ENCODE data around the gene NEU1. TPM values are rescaled to one million over a fixed set of nuclear protein-coding genes. Genes with fewer than 3 reads are reported as not detected.
"Not testable (repeated sequence)": the region's sequence is repeated elsewhere in the genome, so short reads cannot be mapped to it uniquely, and the experiment has no call there.

NEU1 gene
- polyA plus RNA-seq, 1 donor from 2014 or later = 25.0 TPM

DNA sequence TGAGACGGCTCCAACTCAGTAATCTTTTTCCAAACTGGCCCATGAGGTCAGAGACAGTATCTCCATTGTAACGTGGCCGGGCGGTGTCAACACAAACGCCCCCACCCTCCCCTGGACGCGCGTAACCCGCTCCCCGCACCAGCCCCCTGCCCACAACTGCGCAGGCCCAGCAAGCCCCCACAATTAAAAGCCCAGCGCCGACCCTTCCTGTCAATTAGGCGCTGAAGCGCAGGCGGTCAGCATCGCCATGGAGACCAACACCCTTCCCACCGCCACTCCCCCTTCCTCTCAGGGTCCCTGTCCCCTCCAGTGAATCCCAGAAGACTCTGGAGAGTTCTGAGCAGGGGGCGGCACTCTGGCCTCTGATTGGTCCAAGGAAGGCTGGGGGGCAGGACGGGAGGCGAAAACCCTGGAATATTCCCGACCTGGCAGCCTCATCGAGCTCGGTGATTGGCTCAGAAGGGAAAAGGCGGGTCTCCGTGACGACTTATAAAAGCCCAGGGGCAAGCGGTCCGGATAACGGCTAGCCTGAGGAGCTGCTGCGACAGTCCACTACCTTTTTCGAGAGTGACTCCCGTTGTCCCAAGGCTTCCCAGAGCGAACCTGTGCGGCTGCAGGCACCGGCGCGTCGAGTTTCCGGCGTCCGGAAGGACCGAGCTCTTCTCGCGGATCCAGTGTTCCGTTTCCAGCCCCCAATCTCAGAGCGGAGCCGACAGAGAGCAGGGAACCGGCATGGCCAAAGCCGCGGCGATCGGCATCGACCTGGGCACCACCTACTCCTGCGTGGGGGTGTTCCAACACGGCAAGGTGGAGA, 47.4 kb downstream of the NEU1 start, which contains the start of the genes HSPA1A and HSPA1L:
Gene HSPA1A (plus strand): TSS at position 519 of the 814 bp plus-strand sequence. CDS start 214 bp downstream, at position 733.
Gene HSPA1L (minus strand): TSS at position 259 of the 814 bp plus-strand sequence. CDS start 3,311 bp downstream, outside the sequence.
- no peaks in the 10 kb centered on the region for H3K9me3 Mint-ChIP-seq

DNA sequence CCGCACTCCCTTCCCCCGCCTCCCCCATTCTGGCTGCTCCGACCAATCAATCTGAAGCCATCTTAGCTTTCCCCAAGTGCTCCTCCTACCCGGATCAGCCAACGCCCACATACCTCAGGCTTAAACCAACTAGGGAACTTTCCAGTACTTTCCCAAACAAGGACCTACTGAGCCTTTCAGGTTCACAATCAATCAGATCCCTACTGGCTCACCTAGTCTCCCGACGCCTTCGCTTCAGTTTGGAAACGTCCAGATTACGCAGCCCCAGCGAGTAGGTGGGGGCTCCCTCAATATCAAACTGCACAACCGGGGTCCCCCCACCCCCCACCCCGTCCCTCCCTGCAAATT, 48.0 kb downstream of the NEU1 start:
- Mint-ChIP-seq H3K27me3 (no peaks in the 10 kb centered on the region), H3K9me3 (no peaks in the 10 kb centered on the region), H3K36me3 (peaks cover 3% of the 10 kb centered on the region), H3K4me3 (peak overlapping the region; percentile 92 to 98 (median 94)), H3K27ac (peak overlapping the region; percentile 83 to 96 (median 91)), H3K4me1 (peaks cover 22 to 27% (median 24%) of the 10 kb centered on the region in 3 donors)

More for the DNA sequence above, 47.4 kb downstream of the NEU1 start, which contains the start of the genes HSPA1A and HSPA1L:
- Mint-ChIP-seq H3K4me1 (peaks cover 22 to 27% (median 24%) of the 10 kb centered on the region in 3 donors), H3K27me3 (no peaks in the 10 kb centered on the region), H3K36me3 (peaks cover 1% of the 10 kb centered on the region), H3K4me3 (peak within 1 kb of the TSS; percentile 92 to 98 (median 94)), H3K27ac (peak within 1 kb of the TSS; percentile 91 to 96 (median 93))

DNA sequence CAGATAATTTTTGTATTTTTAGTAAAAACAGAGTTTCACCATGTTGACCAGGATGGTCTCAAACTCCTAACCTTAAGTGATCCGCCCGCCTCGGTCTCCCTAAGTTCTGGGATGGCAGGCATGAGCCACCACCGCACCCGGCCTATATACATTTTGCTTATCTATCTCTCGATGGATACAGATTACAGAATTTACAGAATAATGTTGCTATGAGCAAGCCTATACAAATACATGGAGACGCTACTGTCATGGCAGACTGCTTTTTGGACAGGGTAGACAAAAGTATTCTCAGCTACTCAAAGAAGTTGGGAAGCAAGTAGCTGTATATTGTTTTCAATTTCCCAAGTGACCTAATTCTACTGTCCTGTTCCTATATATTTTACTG, 49.2 kb downstream of the NEU1 start:
- Mint-ChIP-seq H3K4me3 (peak overlapping the region; percentile 78 to 93 (median 83)), H3K27me3 (no peaks in the 10 kb centered on the region), H3K9me3 (no peaks in the 10 kb centered on the region), H3K4me1 (peaks cover 22 to 24% (median 23%) of the 10 kb centered on the region in 3 donors), H3K27ac (peak overlapping the region in 1 of 3 donors; percentile 96), H3K36me3 (peaks cover 3% of the 10 kb centered on the region)

DNA sequence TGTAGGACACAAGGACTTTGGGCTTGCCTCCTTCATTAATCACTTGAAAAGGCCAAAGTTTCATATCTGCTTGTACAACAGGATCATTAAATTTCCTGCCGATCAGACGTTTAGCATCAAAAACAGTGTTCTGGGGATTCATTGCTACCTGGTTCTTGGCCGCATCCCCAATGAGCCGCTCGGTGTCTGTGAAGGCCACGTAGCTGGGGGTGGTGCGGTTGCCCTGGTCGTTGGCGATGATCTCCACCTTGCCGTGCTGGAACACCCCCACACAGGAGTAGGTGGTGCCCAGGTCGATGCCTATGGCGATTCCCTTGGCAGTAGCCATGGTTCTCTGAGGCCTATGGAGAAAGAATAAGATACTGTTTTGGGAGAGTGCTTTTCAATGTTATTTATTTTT, 51.0 kb downstream of the NEU1 start:
- peak overlapping the region in 1 of 4 donors; percentile 52 for H3K4me3 Mint-ChIP-seq
- H3K36me3 Mint-ChIP-seq = peaks cover 5% of the 10 kb centered on the region
- H3K27me3 Mint-ChIP-seq = no peaks in the 10 kb centered on the region
- H3K4me1 Mint-ChIP-seq = peaks cover 15 to 20% (median 16%) of the 10 kb centered on the region in 3 donors
- H3K9me3 Mint-ChIP-seq = no peaks in the 10 kb centered on the region
- peak overlapping the region in 1 of 3 donors; percentile 18 for H3K27ac Mint-ChIP-seq

DNA sequence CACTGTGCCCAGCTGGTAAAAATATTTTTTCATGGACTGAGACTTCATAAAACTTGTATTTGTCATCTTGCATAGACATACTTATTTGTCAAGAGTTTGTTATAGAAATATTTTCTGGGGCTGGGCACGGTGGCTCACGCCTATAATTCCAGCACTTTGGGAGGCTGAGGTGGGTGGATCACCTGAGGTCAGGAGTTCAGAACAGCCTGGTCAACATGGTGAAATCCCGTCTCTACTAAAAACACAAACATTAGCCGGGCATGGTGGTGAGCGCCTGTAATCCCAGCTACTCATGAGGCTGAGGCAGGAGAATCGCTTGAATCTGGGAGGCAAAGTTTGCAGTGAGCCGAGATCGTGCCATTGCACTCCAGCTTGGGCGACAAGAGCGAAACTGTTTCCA, 54.0 kb downstream of the NEU1 start:
- H3K27me3 Mint-ChIP-seq, H3K9me3 Mint-ChIP-seq, H3K27ac Mint-ChIP-seq, H3K36me3 Mint-ChIP-seq: not testable (repeated sequence)
- Mint-ChIP-seq H3K4me1 (peaks cover 22 to 26% (median 23%) of the 10 kb centered on the region in 3 donors), H3K4me3 (peak overlapping the region in 1 of 4 donors; percentile 19)

Other genes with a start within 250 kb of the NEU1 start
- 5.6 TPM for gene AIF1, start 247.6 kb downstream of the NEU1 start, polyA plus RNA-seq
- gene PRRC2A, start 242.1 kb downstream of the NEU1 start, polyA plus RNA-seq = 14.3 TPM
- gene BAG6, start 210.2 kb downstream of the NEU1 start, polyA plus RNA-seq = 30.9 TPM
- 8.5 TPM for gene APOM, start 206.9 kb downstream of the NEU1 start, polyA plus RNA-seq
- gene C6orf47, start 202.0 kb downstream of the NEU1 start, polyA plus RNA-seq = 28.1 TPM
- 24.1 TPM for gene GPANK1, start 197.8 kb downstream of the NEU1 start, polyA plus RNA-seq
- gene CSNK2B, start 196.7 kb downstream of the NEU1 start, polyA plus RNA-seq = 268 TPM
- gene LY6G5B, start 192.8 kb downstream of the NEU1 start, polyA plus RNA-seq = 0.49 TPM
- 3.2 TPM for gene LY6G5C, start 181.8 kb downstream of the NEU1 start, polyA plus RNA-seq
- gene ABHD16A, start 159.5 kb downstream of the NEU1 start, polyA plus RNA-seq = 40.1 TPM
- 0.95 TPM for gene LY6G6F, start 156.0 kb downstream of the NEU1 start, polyA plus RNA-seq
- gene LY6G6D, start 147.5 kb downstream of the NEU1 start, polyA plus RNA-seq = not detected
- gene LY6G6C, start 141.1 kb downstream of the NEU1 start, polyA plus RNA-seq = not detected
- gene MPIG6B, start 139.4 kb downstream of the NEU1 start, polyA plus RNA-seq = 1.8 TPM
- gene DDAH2, start 133.5 kb downstream of the NEU1 start, polyA plus RNA-seq = 119 TPM
- gene CLIC1, start 126.3 kb downstream of the NEU1 start, polyA plus RNA-seq = 861 TPM
- 4.2 TPM for gene MSH5, start 122.8 kb downstream of the NEU1 start, polyA plus RNA-seq
- not detected for gene SAPCD1, start 100.2 kb downstream of the NEU1 start, polyA plus RNA-seq
- 2.6 TPM for gene VWA7, start 85.5 kb downstream of the NEU1 start, polyA plus RNA-seq
- gene VARS1, start 67.1 kb downstream of the NEU1 start, polyA plus RNA-seq = 83.0 TPM
- gene LSM2, start 55.9 kb downstream of the NEU1 start, polyA plus RNA-seq = 100 TPM
- 1.2 TPM for gene HSPA1L, start 47.5 kb downstream of the NEU1 start, polyA plus RNA-seq
- gene HSPA1A, start 47.3 kb downstream of the NEU1 start, polyA plus RNA-seq = 49.5 TPM
- 5.7 TPM for gene HSPA1B, start 35.1 kb downstream of the NEU1 start, polyA plus RNA-seq
- gene SLC44A4, start 16.2 kb upstream of the NEU1 start, polyA plus RNA-seq = not detected
- gene EHMT2, start 34.9 kb upstream of the NEU1 start, polyA plus RNA-seq = 49.3 TPM
- gene ZBTB12, start 39.3 kb upstream of the NEU1 start, polyA plus RNA-seq = not detected
- gene C2, start 64.9 kb upstream of the NEU1 start, polyA plus RNA-seq = not detected
- not detected for gene CFB, start 83.3 kb upstream of the NEU1 start, polyA plus RNA-seq
- 51.3 TPM for gene NELFE, start 96.2 kb upstream of the NEU1 start, polyA plus RNA-seq
- gene SKIC2, start 96.4 kb upstream of the NEU1 start, polyA plus RNA-seq = 12.7 TPM
- 16.2 TPM for gene DXO, start 109.3 kb upstream of the NEU1 start, polyA plus RNA-seq
- gene C4A, start 119.2 kb upstream of the NEU1 start, polyA plus RNA-seq = 0.23 TPM
- not detected for gene C4B, start 152.0 kb upstream of the NEU1 start, polyA plus RNA-seq
- not detected for gene CYP21A2, start 175.6 kb upstream of the NEU1 start, polyA plus RNA-seq
- gene TNXB, start 246.5 kb upstream of the NEU1 start, polyA plus RNA-seq = 0.21 TPM